NCI-H1092 treated with DMSO at 0.1 percent for 48 hours (cell line): ENCODE results near the gene SMIM7.

Experiments
- DNase-seq: peaks from one replicate; lab custom pipeline; 2025; lab: John Stamatoyannopoulos, UW

SMIM7 gene

DNA sequence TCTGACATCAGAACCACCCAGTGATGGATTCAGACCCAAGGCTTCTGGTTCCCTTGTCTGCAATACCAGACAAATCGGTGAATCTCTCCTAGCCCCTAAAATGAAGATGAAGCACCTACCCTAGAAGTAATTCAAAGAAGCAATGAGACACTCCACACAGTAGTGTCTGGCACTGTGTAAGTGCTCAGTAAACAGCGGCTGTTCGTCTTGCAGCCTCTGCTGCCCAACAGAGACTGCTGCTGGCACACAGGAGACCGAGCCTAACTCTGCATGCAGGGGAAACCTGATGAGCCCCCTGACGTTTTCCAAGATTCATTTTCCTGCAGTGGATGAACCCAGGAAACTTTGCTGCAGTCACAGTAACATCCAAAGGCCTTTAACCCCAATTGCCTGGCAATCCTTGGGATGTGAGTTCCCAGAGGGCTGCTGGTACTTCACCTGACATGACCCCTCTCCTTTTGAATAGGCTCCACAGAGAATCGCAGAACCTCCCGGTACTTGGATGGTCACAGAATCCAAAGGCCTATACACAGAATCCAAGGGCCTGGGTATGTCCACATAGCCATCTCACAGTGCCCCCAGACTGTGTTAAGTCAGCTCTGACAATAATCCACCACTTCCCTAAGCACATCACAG is 38.7 kb downstream of the SMIM7 start:
- no peak for DNase-seq

DNA sequence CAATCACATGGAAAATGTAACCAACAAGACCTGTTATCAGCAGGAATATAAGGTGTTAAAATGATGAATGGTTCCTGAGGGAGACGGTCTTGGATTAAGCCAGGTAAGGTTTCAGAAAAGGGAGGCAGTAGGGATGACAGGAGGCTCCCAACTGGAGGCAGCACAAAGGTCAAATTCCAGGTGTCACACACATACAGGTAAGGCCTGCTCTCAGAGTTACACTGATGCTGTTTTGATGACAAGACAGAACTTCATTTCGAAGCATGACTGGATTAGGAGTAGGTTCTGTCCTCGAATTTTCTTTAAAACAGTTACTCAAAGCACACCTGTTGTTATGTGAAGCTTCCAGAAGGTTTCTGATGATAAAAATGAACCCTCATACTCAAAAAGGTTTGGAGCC is 39.4 kb downstream of the SMIM7 start:
- no peak for DNase-seq

DNA sequence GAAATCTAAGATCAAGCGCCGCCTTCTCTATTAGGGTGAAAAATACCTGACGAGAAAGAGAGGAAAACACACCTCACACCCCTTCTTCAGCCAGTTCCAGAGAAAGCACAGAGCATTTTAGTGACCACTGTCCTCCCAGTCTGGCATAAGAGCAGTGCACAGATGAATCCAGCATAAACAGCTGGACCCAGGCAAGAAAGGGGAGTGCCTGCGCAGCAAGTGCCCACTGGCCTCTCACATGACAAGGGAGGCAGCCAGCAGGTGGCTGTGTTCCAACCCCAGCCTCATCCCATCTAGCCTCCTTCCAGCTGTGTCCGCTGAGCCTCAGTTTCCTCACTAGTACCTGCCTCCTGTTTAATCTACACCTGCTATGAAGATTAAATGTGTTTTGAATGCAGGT is 39.9 kb downstream of the SMIM7 start:
- no peak for DNase-seq

DNA sequence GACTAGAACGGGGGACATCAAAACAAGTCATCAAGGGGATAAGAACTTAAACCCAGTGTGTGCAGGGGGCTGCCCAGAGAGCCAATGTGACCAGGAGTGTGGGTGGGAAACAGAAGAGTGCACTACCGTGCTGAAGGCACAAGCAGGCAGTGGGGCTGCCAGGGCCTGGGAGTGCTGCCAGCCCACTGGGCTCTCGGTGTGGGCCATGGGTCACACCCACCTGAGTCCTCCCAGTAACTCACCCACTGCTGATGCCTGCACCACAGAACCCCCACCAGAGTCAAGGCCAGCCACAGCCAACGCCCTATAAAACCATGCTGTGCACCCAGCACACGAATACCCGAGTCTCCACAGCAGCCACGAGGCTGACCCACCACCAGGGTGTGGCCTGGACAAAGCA is 40.5 kb downstream of the SMIM7 start:
- DNase-seq = no peak

DNA sequence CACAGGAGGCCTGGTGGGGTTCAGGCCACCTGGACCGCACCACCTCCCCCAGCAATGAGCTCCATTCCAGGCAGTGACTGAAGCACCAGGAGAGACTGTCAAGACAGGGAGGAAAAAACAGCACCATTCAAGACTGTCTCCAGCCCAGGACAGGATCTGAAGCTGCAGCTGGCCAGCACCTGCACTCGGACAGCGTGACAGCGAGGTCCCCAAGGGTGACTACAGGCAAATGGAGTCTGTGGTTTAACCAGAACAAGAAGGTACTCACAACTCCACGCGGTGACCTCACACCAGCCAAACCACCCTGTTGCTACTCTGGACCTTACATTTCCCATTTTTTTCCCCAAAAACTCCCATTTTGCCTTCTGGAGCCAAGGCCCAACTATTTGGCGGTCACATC is 41.7 kb downstream of the SMIM7 start:
- no peak for DNase-seq

DNA sequence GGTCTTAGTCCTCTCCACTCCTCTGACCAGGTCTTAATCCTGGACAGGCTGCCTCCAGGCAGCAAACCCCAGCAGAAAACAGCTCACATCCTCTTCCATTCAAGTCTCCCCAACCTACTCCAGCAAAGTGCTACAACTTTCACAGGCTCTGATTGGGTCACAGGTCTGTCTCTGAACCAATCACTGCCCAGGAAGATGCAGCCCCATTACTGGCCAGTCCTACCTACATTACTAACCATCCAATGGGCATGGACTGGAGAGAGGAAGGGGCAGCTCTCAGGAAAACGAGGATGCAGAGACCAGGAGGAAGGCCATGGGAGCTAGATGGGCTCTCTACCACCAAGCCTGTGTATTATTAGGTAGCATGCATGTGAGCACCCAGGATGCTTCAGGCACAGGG is 44.1 kb downstream of the SMIM7 start:
- no peak for DNase-seq

DNA sequence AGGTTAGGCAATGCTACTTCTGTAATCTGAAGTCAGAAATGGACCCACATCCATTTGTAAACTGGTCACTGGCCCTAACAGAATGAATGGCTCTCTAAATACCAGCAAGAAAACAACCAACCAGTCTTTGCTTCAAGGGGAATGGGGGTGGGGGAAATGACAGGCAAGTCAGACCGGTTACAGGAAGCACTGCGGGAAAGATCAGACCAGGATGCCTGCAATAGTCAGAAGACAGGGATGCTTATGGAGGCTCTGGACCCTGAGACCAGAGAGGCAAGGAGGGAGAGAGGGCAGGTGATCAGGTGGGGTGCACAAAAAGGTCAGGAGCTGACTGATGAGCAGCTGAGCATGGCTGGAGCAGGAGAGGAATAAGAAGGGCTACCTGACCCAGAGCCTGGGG is 45.0 kb downstream of the SMIM7 start:
- DNase-seq = no peak

DNA sequence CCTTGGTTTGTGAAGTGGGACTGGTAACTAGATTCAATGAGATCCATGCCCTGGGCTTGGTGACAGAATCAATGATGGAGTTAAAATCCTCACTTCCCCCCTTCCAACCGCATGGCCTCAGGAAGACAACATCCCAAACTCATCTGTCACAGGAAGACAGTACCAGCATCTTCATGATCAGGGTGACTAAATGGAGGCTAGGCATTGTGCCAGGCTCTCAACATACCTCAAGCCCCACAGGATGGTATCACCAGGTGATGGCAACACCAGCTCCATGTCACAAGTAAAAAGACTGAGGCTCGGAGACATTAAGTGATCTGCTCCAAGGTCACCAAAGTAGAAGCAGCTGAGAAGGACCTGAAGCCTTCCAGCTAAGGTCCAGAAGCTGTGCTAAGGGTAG is 46.1 kb downstream of the SMIM7 start:
- DNase-seq = no peak

DNA sequence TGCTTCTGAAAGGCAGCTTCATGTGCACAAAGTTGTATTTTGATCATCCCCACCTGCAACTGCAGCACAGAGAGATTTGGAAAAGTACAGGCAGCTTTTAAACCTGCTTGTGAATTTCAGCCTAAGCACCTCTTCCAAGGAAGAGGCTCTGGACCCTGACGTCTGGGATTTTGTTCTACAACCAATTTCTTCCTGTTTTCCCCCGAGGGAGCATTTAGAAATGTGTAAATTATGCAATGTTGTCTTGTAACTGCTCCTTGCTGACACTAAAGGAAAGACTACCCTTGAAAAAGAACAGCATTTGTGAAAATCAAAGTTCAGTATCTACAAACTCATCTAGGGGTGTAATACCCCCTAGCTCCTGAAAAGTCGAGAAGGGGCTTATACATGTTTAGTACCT is 47.3 kb downstream of the SMIM7 start:
- DNase-seq = no peak

DNA sequence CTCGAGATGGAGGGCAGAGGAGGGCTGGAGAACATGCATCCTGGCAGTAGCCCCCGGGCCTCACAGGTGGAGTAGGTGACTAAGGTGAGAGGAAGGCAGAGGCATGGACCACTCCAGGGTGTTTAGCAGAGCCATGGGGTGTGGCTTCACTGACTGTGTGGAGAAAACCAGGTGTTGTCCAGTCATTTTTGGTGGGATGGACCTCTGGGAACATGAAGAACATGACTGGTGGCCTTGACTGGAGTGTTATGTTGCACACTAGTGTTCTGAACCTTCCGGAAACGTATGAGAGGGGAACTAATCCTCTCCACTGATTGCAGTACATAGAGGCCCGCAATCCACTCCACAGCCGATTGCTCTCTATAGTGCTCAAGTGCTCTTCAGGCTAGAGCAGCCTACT is 48.8 kb downstream of the SMIM7 start:
- no peak for DNase-seq

DNA sequence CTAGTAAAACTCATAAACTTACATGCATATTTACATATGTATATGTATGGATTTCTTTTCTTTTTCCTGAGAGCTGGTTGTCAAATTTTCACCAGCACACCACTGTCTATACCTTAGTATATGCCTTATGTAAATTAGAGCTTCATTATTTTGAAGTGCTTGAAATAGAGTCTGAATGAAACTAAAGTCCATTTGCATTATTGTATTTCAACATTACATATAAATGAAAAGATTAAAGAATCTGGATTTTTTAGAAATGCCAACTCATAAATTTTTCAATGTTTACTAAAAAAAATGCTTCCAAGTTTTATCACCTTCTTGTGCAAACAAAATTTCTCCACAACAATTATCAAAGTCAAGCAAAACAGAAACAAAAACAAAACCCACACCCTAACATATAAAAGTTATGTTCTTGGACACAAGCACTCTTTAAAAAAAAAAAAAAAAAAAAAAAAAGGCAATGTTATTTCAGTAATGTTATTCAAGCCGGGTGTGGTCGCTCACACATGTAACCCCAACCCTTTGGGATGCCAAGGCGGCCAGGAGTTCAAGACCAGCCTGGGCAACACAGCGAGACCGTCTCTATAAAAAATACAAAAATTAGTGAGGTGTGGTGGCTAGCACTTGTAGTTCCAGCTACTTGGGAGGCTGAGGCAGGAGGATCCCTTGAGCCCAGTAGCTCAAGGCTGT is 50.3 kb downstream of the SMIM7 start:
- DNase-seq = no peak

DNA sequence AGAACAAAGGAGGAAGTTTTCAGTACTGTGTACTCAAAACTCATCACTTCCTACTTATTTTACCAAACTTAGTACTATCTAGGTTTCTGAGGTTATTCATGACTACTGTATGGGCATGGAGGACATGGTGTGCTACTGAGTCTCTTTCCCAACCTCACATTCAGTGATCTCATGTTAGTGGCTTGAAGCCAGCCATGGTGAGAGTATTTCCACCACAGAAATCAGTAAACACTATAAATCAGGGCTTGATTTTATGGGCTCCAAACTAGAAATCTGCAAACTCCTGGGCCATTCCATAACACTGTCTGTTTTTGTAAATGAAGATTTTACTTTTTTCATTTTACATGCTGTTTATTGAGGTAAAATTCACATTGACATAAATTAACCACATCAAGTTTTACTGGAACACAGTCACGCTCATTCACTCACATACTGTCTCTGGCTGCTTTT is 51.6 kb downstream of the SMIM7 start:
- DNase-seq = no peak

DNA sequence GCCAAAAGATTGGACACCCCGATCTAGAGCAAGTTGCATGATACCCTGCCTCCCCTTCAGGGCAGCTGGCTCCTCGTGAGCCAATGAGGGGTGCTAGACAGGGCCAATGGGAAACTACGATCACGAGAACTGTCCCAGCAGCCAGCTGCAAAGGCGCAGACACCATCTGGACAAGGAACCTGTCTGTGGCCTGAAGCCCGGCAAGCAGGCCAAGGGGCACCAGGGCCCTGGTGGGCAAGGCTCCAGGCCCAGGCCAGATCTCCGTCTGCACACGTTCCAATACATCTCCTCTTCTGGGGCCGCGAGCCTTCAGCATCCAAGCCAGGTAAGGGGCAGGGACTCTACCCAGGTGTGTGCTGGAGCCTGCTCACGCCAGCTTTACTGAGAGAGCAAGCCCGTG is 52.1 kb downstream of the SMIM7 start:
- no peak for DNase-seq

DNA sequence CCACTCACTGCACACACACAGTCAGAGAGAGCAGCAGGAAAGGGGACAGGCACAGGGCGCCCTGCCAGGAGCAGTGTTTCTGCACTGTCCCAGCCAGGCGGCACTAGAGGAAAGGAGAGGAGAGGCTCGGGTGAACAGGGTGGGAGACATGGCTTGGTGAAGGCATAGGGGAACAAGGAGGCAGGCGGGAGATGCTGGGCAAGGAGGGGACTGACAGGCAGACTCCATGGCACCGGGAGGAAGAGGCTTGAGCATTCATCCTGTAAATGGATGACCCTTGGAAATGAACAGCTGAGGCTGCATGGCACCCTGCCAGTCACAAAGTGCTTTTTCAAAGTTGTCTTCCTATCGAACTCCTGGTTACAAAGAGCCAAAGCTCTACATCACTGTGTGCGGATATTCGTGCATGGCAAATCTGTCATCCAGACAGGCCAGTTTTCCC is 54.4 kb downstream of the SMIM7 start:
- peak; percentile 3 for DNase-seq

DNA sequence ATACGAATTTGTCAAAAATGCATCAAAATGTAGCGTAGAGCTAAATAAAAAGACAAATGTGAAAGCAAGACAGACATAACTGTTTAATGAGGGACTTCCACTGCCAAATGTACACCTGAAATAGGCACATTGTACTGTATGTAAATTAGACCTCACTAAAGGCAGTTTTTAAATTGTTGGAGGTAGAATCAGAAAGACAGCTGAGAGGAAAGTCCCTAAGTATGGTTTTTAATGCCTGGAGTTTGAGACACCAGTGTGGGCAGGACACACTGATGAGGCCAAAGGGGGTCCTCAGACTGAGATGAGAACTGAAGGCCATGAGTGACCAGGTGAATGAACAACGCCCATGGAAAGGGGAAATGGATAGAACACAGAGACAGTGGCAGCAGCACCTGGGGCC is 54.8 kb downstream of the SMIM7 start:
- DNase-seq = no peak

DNA sequence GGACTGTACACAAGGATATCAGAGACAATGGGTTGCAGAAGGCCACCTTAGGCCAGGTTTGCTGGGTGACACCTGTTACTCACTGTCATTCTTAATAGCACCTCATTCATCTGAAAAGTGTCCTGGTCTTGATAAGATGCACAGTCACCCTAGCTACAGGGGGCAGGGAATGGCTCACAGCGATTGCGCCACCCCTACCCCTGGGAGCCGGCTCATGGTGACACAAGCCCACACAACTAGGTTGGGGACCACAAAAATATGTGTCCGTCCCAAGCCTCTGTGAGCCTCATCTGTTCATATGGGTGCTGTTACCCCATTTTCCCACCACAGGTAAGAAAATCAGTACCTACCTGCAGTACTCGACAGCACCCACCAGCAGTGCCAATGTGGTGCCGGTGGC is 55.3 kb downstream of the SMIM7 start:
- no peak for DNase-seq

DNA sequence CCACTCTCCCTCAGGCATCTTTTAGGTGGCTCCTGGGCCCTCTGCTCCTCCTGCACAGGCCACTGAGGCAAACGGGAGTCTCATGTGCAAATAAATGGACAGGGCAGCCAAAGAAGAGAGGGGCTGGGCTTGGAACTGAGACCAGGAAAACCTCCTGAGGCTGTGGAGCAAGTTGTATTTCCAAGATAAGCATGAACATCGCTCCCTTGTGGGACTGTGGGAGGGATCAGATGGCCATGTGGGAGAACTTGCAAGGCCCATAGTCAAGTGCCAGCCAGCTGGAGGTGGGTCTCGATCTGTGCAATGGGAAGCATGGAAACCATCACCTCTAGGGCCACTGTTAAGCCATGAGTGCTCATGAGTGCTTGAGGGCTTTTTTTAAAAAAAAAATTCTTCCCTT is 56.9 kb downstream of the SMIM7 start:
- no peak for DNase-seq

DNA sequence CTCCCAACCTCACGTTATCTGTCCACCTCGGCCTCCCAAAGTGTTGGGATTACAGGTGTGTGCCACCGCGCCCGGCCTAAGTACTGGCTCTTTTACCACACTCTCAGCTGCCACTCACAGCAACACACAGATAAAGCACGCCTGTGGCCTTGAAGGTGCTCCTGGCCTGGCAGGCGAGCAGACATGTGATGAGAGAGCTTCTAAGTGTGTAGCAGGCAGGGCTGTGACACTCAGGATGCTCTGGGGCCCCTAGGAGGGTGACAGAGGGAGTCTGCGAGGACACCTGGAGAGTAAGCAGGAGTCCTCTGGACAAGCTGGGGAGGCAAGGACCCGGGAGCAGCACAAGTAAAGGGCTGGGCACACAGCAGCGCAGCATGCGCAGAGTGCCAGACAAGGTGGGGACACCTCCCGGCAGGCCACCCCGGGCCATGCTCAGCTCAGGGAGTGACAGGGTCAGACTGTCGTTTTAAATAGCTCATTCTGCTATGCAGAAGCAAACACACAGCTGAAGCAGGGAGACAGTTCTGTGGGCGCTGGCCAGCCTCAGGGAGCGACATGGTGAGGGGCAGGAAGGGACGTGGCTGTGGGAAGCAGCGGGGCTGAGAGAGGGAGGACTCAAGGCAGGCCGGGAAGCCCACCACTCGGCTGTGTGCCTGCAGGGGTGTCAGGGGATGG is 58.4 kb downstream of the SMIM7 start:
- DNase-seq = no peak

DNA sequence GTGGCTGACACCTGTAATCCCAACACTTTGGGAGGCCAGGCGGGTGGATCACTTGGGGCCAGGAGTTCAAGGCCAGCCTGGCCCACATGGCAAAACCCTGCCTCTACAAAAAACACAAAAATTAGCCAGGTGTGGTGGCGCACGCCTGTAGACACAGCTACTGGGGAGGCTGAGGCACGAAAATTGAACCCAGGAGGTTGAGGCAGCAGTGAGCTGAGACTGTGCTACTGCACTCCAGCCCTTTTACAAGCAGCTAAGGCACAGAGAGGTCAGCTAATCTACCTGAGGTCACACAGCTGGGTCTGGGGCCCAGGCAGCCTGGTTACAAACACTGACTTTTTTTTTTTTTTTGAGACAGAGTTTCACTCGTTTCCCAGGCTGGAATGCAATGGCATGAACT is 59.1 kb downstream of the SMIM7 start:
- DNase-seq = no peak

DNA sequence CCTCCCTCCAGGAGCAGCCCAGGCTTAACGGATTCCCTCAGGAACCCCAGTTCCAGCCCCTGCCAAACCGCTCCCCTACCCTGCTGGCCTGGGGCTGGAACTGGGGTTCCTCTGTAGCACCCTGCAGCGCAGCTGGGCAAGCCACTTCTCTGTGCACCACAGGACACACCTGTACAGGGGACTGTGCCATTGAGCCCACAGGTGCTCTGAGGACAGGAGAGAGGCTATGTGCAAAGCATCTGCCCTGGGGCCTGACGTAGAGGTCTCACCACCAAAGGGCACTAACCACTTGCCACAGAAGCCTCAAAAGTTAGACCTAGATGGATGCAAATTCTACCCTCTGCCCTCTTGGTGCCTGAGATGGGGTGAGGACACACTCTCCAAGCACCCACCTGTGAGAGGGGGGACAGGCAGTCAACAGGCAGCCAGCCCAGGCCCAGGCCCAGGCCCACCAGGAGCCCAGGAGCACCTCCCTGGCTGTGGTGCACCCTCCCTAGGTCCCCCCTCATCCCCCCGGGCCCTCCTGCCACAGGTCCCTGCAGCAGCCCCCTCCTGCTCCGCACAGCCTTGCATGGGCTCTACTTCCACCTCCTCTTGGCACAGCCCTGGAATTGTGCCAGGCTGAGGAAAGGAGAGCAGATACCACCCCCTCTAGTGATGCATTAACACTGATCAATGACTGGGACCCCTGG is 60.1 kb downstream of the SMIM7 start:
- no peak for DNase-seq

DNA sequence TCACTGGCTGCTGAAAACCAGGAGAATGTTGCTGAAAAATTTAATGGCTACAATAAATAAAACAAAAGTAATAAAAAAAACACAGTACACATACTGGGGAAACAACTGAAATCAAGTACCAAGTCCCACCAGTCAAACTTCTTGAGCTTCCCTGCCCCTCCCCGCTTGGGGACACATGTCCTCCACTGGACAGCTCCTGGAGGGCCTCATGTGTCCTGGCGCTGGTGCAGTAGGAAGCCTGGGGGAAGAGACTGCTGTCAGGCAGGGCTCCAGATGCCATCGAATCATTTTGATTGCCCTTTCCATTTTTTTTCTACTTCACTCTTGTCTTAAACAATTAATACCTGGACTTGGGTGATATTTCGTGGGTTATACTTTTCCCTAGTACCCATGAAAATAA is 61.1 kb downstream of the SMIM7 start:
- no peak for DNase-seq

DNA sequence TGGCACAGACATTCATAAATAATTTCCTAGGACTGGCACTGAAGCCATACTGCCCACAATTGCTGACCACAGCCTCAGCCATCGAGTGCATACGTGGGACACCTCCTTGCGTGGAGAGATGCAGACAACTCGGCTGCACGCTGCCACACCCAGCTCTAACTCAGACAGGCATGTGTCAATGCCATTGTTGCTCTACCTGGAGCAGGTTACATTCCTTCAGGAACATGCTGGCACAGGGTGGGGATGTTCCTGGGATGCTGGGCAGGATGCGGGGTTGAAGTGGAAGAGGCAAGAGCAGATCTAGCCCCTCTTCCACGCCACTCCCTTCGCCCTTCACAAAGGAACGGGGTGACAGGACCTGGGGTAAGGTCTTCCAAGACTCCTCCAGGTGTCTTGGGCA is 63.5 kb downstream of the SMIM7 start:
- DNase-seq = no peak
